Stimulated activated CD4-positive, alpha-beta T cell treated with anti-CD3 and anti-CD28 coated beads, Interleukin-4, amount 100 ng/mL, for 1 hour (primary cell): ENCODE data around the gene OPCML.

Experiments
- DNase-seq: peaks from one replicate; pipeline ENCODE4 v3.0.0-alpha.2; 2020

OPCML gene

GRCh38 chr11:132910011-132910760, 622.1 kb downstream of the OPCML start:
- DNase-seq = no peak

- DNase-seq = no peak
Observed at GRCh38 chr11:132909021-132909606, 623.2 kb downstream of the OPCML start.

DNA sequence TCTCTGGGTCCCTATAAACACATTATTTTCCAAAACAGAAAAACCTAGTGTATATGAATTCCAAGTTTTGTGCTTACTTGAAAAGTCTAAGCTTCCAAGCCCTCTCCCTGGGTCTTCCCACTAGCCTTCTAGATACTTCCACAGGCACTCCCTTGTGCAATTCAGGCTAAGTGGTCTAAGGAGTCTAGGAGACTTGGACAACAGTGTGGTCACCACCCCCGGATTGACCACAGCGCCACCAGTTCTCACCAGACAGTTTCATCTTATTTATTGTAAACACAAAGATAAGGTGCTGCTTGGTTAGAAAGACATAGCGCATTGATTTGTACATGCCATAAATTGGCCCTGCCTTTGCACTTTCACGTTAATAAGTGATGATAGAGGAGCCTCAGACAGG, 623.9 kb downstream of the OPCML start:
- no peak for DNase-seq

- DNase-seq = no peak
Observed at GRCh38 chr11:132907651-132908413, 624.5 kb downstream of the OPCML start.

DNA sequence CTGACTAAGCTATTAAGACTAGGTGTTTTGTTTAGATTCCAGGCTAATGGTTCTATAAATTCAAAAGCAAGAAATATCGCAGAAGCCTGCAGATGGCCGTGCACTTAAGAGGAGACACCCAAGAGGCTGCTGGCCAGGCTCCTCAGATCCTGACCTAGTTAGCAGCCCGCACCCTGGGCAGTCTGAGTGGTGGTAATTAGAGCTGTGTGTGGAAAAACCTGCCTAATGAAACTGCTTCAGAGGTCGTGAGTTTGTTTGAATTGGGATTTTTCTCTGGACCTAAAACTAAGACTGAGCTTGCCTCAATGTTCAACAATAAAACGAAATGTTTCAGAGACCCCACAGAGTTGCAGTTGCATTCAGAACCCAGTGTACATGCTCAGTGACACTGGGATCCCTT, 627.7 kb downstream of the OPCML start:
- DNase-seq = no peak

GRCh38 chr11:132904091-132904490, 628.2 kb downstream of the OPCML start:
- no peak for DNase-seq

- DNase-seq = no peak
Observed at GRCh38 chr11:132901638-132902471, 630.4 kb downstream of the OPCML start.

GRCh38 chr11:132898676-132899075, 633.6 kb downstream of the OPCML start:
- no peak for DNase-seq

DNA sequence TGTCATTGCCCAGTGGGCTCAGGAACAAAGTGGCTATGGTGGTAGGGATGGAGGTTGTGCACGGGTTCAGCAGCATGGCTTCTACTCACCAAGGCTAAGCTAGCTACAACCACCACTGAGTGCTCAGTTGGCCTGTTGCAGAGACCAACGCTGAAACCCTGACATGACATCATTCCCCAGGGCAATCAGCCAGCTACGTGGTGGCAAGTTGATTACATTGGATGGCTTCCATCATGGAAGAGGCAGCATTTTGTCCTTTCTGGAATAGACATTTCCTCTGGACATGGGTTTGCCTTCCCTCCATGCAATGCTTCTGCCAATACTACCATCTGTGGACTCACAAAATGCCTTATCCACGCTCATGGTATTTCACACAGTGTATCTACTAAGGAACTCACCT, 634.3 kb downstream of the OPCML start:
- no peak for DNase-seq

DNA sequence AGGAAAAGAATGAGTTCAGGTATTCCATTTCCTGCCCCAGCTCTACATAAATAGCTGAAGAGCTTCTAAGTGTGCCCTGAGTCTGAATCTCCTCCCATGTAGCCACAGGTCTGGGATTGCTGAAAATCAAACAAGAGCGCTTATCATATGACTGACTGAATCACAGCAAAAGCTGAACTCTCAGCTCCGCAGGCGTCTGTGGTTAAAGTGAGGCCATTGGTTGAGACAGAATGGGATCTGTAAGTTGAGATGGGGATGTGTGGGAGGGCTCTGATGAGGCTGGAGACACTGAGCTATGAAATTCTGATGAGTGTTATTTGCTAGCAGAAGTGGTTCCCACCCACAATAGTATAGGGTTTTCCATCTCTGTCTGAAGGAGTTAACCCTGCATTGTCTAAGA, 637.0 kb downstream of the OPCML start:
- no peak for DNase-seq

DNA sequence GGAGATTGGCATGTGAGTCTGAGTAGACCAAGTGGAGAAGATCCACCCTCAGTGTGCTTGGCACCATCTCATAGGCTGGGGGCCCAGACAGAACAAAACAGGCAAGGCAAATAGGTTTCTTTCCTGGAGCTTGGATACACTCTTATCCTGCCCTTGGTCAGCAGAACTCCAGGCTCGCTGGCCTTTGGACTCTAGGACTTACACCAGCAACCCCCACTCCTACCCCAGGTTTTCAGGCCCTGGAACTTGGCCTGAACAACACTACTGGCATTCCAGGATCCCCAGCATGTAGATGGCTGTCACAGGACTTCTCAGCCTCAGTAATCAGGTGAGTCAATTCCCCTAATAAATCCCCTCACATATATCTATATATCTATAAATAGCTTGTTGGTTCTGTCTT, 637.7 kb downstream of the OPCML start:
- DNase-seq = no peak

- DNase-seq = no peak
Observed at GRCh38 chr11:132892876-132893275, 639.4 kb downstream of the OPCML start.

GRCh38 chr11:132888226-132888625, 644.1 kb downstream of the OPCML start:
- no peak for DNase-seq

DNA sequence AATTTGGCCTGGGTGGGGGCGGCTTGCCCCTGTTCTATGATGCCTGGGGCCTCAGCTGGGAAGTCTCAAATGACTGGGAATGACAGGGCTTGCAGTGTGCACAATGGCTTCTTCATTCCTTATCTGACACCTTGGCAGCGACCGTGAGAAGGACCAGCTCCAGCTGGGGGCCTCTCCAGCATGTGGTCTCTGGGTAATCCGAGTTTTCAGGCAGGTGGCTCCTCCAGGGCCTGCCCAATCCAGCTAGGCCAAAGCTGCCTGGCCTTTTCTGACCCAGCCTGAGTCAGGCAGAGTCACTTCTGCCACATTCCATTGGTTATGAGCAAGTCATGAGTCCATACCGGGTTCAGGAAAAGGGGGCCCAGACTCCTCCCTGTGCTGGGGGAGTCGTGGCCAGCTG, 646.0 kb downstream of the OPCML start:
- no peak for DNase-seq

DNA sequence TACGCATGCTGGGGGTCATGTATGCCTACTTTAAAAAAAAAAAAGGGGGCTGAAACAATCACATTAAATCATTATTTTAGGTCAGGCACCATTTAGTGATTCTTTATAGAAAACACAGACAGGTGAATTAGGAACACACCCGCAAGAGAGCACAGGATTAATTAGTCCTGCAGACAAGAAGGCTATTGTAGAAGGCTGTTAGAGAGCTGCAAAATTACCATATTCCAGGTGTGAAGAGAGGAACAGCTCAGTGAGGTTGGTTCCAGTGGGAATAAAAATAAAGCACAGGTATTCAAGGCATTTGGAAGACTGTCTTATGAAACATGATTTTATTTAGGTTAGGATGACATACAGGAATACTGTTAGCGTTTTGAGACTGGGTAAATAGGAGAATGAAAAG, 649.1 kb downstream of the OPCML start:
- no peak for DNase-seq

- DNase-seq = no peak
Observed at GRCh38 chr11:132881622-132882021, 650.7 kb downstream of the OPCML start.

- DNase-seq = no peak
Observed at GRCh38 chr11:132878111-132878510, 654.2 kb downstream of the OPCML start.

DNA sequence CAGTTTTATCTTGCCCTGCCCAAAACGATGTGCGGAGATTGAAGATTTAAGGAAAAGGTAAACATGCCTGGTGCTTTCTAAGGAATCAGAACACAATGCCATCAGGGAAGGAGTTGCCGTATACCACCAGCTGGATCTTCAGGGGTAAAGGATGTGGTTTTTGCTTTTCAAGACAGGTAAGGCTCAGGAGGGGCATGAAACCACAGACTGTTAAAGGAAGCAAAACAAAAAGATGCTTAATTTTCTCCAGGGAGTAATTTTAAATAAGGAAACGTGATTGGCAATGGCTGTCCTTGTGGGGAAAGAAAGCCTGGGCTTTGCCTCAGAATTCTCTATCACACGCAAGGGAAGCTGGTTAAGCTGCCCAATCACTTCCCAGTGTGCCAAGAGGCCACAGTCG, 655.6 kb downstream of the OPCML start:
- DNase-seq = no peak

- DNase-seq = no peak
Observed at GRCh38 chr11:132876239-132876638, 656.1 kb downstream of the OPCML start.

DNA sequence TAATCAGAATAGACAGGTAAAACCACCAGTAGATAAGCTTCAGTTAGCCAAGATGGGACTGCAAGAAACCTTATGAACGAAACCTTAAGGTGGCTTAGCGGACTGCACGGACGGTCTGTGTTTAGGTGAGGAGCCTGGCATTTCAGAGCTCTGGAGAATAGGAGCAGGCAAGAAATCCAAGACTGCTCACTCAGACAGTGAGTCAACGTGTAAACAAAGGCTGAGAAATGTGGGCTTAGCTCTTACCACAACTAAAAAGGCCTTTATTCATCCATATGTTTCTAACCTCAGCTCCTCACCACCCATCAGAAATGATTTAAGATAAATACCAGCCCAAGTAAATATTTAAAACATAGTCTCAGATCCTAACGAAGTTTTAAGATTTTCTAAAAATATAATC, 657.7 kb downstream of the OPCML start:
- no peak for DNase-seq

- no peak for DNase-seq
Observed at GRCh38 chr11:132873841-132874240, 658.5 kb downstream of the OPCML start.

DNA sequence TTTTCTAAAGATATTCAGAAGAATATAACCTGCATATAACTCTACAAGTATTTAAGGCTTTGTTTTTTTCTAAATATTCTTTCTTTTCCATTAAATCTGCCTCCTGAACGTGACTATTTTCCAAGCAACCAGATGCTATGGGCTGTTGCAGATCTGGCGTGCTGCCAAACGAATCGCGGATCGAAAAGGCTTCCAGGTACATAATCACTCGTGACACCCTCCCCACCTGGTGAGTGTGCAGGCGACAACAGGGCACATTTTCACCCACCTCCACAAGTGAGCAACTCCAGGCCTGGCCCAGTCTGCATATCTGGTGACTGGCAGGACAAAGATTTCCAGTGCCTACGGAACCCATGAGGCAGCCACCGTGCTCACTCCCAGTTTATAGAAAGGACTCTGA, 660.1 kb downstream of the OPCML start:
- no peak for DNase-seq
